Astrocyte of the spinal cord (primary cell): ENCODE results near the gene BCL3.

Experiments used
- DNase-seq: peaks from one replicate; pipeline ENCODE4 v3.0.0; 2011; ENCODE audit warnings: low read depth, low spot score
- H3K4me3 ChIP-seq: 2 replicates; pipeline ENCODE4 v1.5.1; 2011; ENCODE audit warnings: low read depth, mild to moderate bottlenecking, low read length, moderate library complexity
- in situ Hi-C: cut with HindIII; loops from 2 replicates; pipeline ENCODE4 v1.10.0; 2017; ENCODE audit warnings: low sequenced_read_pairs
- TF ChIP-seq, protein P1 (sequence below): IDR thresholded peaks from 2 replicates; pipeline ENCODE4 v1.5.1; 2012; ENCODE audit warnings: low read depth, mild to moderate bottlenecking, low read length, inconsistent platforms

BCL3 gene, protein sequence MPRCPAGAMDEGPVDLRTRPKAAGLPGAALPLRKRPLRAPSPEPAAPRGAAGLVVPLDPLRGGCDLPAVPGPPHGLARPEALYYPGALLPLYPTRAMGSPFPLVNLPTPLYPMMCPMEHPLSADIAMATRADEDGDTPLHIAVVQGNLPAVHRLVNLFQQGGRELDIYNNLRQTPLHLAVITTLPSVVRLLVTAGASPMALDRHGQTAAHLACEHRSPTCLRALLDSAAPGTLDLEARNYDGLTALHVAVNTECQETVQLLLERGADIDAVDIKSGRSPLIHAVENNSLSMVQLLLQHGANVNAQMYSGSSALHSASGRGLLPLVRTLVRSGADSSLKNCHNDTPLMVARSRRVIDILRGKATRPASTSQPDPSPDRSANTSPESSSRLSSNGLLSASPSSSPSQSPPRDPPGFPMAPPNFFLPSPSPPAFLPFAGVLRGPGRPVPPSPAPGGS

DNA sequence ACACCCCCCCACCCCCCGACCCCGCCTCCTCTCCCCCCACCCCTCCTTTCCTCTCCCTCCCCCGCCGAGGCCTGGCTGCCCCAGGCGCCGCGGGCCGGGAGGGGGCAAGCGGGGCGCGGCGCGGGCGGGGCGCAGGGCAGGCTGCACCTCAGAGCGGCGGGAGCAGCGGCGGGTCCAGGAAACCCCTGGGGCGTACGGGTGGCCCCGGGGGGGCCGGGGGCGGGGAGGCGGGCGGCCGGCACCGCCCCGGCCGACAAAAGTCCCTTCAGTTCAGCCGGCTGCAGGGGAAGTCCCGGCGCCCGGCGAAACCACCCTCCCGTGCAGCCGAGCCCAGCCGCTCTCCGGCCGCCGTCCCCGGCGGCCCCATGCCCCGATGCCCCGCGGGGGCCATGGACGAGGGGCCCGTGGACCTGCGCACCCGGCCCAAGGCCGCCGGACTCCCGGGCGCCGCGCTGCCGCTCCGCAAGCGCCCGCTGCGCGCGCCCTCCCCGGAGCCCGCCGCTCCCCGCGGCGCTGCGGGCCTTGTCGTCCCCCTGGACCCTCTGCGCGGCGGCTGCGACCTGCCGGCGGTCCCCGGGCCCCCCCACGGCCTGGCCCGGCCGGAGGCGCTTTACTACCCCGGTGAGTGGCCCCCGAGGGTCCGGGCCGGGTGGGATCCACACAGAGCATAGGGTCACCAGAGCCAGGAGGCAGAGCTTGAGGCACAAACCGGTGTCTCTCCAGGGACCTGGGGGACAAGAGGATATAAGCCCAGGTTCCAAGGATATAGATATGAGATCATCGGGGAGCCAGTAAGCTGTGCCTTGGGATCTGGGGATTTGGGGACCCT is at the start of gene BCL3:
TSS of gene BCL3 (plus strand) at position 283 of the 829 bp plus-strand sequence. CDS start at position 366, 83 bp downstream.
- TF ChIP-seq, protein P1, sequence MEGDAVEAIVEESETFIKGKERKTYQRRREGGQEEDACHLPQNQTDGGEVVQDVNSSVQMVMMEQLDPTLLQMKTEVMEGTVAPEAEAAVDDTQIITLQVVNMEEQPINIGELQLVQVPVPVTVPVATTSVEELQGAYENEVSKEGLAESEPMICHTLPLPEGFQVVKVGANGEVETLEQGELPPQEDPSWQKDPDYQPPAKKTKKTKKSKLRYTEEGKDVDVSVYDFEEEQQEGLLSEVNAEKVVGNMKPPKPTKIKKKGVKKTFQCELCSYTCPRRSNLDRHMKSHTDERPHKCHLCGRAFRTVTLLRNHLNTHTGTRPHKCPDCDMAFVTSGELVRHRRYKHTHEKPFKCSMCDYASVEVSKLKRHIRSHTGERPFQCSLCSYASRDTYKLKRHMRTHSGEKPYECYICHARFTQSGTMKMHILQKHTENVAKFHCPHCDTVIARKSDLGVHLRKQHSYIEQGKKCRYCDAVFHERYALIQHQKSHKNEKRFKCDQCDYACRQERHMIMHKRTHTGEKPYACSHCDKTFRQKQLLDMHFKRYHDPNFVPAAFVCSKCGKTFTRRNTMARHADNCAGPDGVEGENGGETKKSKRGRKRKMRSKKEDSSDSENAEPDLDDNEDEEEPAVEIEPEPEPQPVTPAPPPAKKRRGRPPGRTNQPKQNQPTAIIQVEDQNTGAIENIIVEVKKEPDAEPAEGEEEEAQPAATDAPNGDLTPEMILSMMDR = no peak
- in situ Hi-C loops = no loop called here
- peak within 1 kb of the TSS; percentile 80 for H3K4me3 ChIP-seq

DNA sequence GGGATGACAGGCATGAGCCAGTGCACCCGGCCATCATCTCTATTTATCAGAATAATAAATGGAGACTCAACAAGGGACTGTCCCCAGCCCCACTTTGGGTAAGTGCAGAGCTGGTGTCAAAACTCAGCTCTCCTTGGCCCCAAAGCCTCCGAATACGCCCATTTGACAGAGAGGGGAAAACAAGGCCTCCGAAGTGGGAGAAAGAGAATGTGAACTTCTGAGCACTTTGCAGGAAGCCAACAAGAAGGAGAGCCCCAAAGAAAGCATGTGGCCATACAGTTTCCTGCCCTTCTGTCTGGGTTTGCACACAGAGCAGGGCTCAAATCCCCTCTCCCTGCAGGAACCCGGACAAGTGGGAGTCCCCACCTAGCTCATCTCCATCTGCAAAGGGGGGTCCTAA is 48.0 kb upstream of the BCL3 start:
- DNase-seq = no peak
- H3K4me3 ChIP-seq = no peak overlapping the region
- in situ Hi-C loops = no loop called here
- TF ChIP-seq, protein P1 = no peak

More for the DNA sequence above, at the start of gene BCL3:
- no peak for DNase-seq

DNA sequence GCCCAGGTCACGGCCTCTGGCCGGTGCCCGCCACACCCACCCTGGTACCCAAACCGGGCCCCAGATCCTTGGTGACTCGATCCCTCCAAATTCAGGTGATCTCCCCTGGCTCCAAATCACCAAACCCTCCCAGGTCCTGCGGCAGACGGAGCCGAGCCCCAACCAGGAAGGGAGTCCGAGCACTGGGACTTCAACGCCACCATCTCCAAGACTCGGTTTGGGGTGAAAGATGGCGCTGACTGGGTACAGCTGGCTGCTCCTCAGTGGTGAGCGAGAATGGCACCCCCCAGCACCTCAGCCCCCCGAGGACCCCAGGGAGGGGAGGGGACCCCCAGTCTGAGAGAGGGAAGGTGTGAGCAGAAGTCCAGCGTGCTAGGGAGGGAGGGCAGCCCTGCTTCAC is 47.3 kb upstream of the BCL3 start:
- DNase-seq = no peak
- TF ChIP-seq, protein P1 = no peak
- no peak overlapping the region for H3K4me3 ChIP-seq
- in situ Hi-C loops = no loop called here

DNA sequence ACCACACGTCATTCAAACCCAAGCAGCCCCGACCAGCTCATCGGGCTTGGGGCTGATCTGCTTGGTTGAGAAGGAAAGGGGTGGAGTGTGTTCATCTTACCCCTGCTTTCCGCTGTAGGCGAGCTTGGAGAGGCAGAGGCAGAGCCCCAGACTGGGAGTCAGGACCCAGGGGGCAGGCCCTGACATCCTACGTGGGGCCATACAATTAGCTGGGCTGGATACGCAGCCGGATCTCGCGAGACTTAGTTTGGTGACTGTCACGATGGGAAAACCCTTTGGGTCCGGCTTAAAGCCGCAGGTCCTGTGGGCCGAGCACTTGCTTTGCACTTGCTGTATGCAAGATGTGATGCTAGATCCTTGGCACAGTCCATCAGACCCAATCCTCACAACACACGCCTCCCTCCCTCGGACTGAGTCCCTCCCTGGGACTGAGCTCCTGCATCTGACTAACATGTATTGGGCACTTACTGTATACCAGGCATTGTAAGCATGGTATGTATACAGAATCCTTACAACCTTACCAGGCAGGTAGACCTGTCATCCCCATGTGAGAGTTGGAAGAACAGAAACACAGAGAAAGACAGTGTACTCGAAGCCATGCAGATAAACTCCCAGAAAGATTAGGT is 45.8 kb upstream of the BCL3 start:
- in situ Hi-C loops = no loop called here
- no peak for DNase-seq
- TF ChIP-seq, protein P1 = no peak
- no peak overlapping the region for H3K4me3 ChIP-seq

DNA sequence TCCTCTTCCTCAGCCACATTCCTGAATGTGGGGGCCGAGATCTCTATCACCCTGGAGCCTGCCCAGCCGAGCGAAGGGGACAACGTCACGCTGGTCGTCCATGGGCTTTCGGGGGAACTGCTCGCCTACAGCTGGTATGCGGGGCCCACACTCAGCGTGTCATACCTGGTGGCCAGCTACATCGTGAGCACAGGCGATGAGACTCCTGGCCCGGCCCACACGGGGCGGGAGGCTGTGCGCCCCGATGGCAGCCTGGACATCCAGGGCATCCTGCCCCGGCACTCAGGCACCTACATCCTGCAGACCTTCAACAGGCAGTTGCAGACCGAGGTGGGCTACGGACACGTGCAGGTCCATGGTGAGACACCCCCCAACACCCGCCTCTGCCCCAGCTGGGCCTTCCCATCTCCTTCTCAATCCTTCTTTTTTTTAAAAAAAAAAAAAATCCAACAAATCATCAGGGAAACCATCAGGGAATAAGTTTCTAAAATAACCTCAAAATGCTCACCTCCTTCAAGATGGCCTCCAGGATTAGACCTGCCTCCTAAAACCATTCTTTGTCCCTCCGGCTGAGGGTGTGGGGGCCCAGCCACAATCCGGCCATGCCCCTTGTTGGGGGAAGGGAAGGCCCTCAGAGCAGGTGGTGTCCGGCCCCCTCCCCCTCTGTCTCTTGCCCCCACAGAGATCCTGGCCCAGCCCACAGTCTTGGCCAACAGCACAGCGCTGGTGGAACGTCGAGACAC is 45.0 kb upstream of the BCL3 start:
- in situ Hi-C loops = no loop called here
- TF ChIP-seq, protein P1 = no peak
- no peak for DNase-seq
- no peak overlapping the region for H3K4me3 ChIP-seq

DNA sequence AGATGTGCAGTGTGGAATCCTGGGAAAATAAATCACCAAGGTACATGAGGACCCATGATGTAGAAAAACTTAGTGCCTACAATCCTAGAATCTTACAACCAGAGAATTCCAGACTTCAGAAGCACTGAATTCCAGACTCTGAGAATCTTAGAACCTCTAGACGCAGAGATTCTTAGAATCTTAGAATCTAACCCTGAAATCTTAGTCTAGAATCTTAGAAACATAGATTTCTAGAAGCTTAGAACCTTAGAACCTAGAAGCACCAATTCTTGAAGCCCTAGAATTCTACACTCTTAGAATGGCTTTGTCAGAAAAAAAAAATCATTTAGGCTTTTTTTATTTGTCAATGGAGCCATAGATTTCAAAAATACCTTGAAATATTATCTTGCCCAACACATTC is 43.5 kb upstream of the BCL3 start:
- in situ Hi-C loops = no loop called here
- TF ChIP-seq, protein P1 = no peak
- no peak overlapping the region for H3K4me3 ChIP-seq
- no peak for DNase-seq
